Cerebellar nuclear complex (tissue), 1 donor: Measurements from ENCODE around the gene ABCB10.
"Not testable (repeated sequence)": the region's sequence is repeated elsewhere in the genome, so short reads cannot be mapped to it uniquely, and the experiment has no call there.

Source experiments
- DNase-seq, 2 experiments: peaks; one replicate each; lab custom pipeline; 2025; lab: John Stamatoyannopoulos, UW

The ABCB10 gene

GRCh38 chr1:229572286-229572685 is 13.8 kb upstream of the ABCB10 start:
- no peak for DNase-seq

- DNase-seq: no peak
Measured at GRCh38 chr1:229570891-229571516, 12.5 kb upstream of the ABCB10 start.

GRCh38 chr1:229570305-229570704 is 11.8 kb upstream of the ABCB10 start:
- no peak for DNase-seq

GRCh38 chr1:229567109-229567868 is 8.8 kb upstream of the ABCB10 start:
- DNase-seq: no peak

- no peak for DNase-seq
Measured at GRCh38 chr1:229563701-229564100, 5.2 kb upstream of the ABCB10 start.

GRCh38 chr1:229563241-229563640 is 4.7 kb upstream of the ABCB10 start:
- no peak for DNase-seq

- no peak for DNase-seq
Measured at GRCh38 chr1:229562686-229563085, 4.2 kb upstream of the ABCB10 start.

GRCh38 chr1:229561141-229561540 is 2.6 kb upstream of the ABCB10 start:
- no peak for DNase-seq

GRCh38 chr1:229560124-229560523 is 1.6 kb upstream of the ABCB10 start:
- not testable (repeated sequence) for DNase-seq

GRCh38 chr1:229559336-229559801 is 862 bp upstream of the ABCB10 start:
- not testable (repeated sequence) for DNase-seq

- no peak for DNase-seq
Measured at GRCh38 chr1:229557913-229558414, 543 bp downstream of the ABCB10 start.

GRCh38 chr1:229557200-229557850 is 1.2 kb downstream of the ABCB10 start:
- DNase-seq: no peak

- no peak for DNase-seq
Measured at GRCh38 chr1:229554886-229555621, 3.5 kb downstream of the ABCB10 start.

GRCh38 chr1:229553621-229554130 is 4.8 kb downstream of the ABCB10 start:
- DNase-seq: no peak

GRCh38 chr1:229552732-229553131 is 5.8 kb downstream of the ABCB10 start:
- DNase-seq: no peak

- DNase-seq: no peak
Measured at GRCh38 chr1:229550812-229551567, 7.5 kb downstream of the ABCB10 start.

GRCh38 chr1:229547542-229547941 is 11.0 kb downstream of the ABCB10 start:
- DNase-seq: no peak

- DNase-seq: no peak
Measured at GRCh38 chr1:229544587-229544986, 13.9 kb downstream of the ABCB10 start.

GRCh38 chr1:229539863-229540506 is 18.5 kb downstream of the ABCB10 start:
- DNase-seq: no peak

GRCh38 chr1:229538945-229539344 is 19.6 kb downstream of the ABCB10 start:
- DNase-seq: no peak

GRCh38 chr1:229537894-229538293 is 20.6 kb downstream of the ABCB10 start:
- no peak for DNase-seq
